Activated CD4-positive, alpha-beta T cell treated with anti-CD3 and anti-CD28 coated beads, Interleukin-2, Interleukin-6, amounts not matched to agents 100 ng/mL and 50 ng/mL, durations not matched to agents 16 hours and 8 hours (primary cell): ENCODE results near the gene QSOX2.
"Not testable (repeated sequence)": the region's sequence is repeated elsewhere in the genome, so short reads cannot be mapped to it uniquely, and the experiment has no call there.

ENCODE experiments used
- DNase-seq: peaks from one replicate; pipeline ENCODE4 v3.0.0-alpha.2; 2020

QSOX2 gene

DNA sequence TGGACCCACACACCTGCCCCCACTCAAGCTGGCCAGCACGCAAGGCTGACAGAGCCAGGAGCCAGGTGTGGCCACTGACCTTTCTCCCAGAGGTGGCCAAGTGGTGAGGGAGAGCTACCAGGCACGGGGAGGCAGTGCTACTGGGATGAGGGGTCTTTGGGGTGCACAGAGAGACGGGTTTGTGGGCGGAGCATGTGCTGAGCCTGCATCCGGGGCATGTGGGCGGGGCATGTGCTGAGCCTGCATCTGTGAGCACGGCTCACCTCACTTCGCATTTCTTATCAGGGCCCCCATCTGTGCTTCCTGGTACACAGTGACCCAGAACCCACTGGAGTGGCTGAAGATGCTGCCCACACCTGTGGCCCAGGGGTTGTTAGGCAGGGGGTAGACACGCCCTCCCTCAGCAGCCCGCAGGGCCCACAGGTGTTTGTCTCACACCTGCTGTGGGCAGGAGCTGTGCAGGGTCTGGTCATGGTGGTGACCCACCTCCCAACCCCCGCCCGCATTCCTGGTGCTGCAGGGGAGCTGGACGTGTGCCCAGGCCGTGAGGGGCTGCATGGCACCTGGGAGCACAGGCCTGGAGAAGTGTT lies 36.8 kb upstream of the QSOX2 start:
- DNase-seq = no peak

DNA sequence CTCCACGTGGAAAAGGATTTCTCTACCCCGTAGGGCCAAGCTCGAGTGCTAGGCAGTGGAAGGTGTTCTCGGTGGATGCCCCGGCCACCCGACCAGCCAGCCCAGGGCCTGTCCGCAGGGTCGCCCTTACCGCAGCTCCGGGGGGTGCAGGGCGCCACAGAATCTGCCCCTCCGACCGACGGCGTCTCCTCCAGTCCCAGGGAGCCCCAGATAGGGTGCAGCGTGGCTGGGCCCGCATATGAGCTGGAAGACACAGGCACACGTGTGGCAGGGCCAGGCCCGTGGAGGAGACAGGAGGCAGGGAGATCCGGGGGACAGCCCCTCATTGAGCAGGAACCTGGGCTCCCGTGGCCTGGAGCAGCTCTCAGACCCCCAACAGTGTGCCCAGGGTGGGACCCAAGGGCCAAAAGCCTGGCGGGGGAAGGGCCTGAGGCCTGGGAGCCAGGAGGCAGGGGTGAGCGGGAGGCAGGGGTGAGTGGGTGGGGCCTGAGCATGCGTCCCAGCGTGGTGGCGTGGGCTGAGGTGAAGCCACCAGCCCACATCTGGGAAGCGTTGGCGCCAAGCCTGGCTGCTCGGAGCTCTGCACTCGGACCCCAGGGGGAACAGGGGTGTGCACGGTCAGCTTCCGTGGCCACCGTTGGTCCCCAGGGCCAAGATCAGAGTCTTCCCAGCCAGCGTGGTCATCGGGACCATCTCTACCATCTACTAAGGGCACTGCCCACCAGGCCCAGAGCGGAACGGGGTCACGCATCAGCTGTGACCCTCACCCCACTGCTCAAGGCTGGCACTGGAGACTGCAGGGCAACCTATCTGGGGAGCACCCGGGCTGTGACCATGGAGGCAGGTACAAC lies 36.0 kb upstream of the QSOX2 start:
- no peak for DNase-seq

DNA sequence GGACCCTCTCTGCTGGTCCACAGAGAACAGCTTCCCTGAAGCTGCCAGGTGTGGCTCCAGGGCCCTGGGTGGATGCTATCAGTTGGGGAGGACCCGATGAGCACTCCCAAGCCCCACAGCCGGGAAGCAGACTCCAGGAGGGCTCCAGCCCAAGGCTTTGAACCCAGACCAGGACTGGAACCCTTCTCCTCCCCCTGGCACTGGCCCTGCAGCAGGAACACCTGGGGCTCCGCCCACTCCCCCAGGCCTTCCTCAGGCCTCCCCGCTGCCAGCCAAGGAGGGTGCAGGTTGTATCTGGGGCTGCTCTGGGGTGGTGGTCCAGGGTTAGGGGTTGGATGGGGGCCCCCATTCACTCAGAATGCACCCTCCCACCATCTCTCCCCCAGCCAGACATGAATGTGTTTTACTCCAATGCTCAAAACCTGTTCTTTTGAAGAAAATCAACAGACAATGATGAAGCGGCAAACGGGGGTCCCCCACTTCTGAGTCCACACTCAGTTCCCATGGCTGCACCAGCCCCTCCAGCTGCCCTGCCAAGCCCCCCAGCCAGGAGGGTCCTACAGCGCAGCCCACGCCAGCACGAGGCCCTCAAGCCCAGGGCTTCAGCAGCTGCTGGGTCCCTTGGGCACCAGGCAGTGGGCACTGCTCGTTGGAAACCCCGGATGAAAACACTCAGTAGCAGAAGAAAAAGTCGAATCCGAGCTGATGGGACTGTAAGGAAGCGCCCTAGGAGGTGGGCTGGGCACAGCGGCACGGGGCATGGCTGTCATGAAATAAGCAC lies 35.1 kb upstream of the QSOX2 start:
- DNase-seq = no peak

DNA sequence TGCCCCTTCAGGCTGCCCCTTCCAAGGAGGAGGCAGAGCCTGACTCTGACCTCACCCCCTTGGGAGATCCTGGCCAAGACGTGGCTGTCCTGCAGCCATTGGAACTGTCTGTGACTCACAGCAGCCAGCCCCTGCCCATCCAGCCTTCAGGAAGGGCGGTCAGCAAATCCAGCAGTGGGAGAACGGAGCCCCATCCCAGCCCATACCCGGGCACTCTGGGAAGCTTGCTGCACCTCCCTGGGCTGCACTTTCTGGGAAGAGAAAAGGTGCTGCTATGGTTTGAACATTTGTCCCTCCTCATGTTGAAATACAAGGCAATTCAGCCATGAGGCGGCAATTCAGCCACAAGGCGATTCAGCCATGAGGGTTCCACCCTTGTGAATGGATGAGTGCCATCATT lies 33.9 kb upstream of the QSOX2 start:
- DNase-seq = no peak

DNA sequence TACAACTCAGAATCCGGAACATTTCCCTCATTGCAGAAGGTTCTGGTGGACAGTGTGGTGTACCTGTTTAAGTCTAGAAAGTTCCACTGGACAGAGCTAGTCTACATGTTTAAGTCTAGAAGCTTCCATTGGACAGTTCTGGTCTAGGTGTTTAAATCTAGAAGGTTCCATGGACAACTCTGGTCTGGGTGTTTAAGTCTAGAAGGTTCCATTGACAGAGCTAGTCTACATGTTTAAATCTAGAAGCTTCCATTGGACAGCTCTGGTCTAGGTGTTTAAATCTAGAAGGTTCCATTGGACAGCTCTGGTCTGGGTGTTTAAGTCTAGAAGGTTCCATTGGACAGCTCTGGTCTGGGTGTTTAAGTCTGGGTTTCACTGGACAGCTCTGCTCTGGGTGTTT lies 33.3 kb upstream of the QSOX2 start:
- no peak for DNase-seq

DNA sequence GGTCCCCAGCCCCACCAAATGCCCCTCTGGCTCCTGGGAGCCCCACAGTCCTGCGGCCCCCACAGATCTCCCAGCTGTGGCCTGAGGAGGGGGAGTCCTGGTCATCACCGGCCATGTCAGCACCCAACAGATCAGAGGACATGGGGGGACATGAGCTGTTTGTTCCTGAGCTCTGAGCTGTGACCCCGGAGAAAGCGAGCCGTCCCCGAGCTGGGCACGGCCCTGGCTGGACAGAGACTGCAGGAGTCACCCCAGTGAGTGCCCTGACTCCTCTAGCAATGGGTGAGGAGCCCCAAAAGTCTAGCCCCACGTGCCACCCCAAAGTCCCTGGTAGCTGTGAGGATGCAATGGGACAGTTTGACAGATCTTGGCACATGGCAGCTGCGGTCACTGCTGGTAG lies 32.6 kb upstream of the QSOX2 start:
- no peak for DNase-seq

DNA sequence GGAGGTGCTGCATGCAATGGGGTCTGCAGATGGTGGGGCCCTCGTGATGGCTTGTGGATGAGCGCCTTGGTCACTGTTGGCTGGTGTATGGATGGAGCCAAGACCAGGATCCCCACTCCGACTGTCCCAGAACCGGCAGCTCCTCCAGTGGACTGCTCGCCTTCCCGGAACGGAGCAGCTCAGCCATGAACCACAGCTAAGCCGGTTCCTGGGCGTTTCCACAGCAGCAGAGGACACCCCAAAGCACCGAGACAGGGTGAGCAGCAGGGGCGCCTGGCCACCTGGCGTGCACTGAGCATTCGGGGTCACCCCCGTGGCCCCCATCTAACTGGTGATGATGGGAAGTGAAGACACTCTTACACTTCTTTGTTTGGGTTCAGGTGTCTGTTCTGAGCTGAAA lies 32.1 kb upstream of the QSOX2 start:
- DNase-seq = no peak

DNA sequence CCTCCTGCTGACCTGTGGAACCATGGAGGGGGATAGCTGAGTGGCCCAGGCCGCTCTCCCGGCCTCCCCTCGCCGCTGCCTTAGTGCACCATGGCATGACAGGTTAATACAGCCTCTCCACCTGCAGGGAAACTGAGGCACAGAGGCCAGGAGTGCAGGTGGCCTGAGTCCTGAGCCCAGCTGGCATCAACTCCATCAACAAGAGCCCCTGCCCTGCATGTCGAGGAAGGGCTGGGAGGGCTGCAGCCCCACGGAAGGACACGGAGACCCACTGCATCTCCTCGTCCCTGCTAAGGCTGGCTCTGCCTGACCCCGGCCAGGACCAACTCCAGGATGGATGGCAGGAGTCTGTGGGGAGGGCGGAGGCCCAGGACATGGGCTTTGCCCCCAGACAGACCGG lies 31.1 kb upstream of the QSOX2 start:
- DNase-seq = no peak

DNA sequence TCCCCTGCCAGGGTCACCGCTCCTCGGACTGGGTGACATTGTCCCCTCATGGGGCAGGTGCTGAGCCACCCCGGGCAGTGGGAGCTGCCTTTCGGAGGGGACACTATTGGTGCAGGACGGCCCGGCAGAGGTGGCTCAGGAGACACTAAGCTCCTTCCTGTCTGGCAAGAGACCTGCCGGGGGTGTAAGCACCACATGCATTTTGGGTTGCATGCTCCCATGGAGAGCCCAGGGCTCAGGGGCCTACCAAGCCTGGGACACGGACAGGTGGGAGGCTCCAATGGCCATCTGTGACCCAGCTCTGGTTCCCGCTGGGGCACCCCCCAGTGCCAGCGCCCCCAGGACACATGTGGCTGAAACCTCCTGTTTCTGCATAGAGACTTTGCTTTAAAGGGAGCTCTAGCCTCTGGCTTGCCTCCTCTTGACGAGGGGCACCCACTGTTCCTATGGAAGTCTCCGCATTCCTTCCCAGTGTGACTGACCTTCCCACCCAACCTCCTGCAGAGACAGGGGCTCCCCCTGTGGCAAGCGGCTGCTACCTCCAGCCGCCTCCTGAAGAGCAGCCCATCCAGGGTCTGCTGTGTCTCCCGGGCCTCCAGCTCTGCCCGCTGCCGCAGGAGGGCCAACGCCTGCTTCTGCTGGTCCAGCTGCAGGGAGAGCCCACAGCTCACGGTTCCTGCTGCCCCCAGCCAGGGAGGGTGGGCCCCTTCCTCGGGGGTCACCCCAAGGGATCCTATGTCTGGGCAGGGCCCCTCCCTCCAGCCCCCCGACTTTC lies 30.2 kb upstream of the QSOX2 start:
- no peak for DNase-seq

DNA sequence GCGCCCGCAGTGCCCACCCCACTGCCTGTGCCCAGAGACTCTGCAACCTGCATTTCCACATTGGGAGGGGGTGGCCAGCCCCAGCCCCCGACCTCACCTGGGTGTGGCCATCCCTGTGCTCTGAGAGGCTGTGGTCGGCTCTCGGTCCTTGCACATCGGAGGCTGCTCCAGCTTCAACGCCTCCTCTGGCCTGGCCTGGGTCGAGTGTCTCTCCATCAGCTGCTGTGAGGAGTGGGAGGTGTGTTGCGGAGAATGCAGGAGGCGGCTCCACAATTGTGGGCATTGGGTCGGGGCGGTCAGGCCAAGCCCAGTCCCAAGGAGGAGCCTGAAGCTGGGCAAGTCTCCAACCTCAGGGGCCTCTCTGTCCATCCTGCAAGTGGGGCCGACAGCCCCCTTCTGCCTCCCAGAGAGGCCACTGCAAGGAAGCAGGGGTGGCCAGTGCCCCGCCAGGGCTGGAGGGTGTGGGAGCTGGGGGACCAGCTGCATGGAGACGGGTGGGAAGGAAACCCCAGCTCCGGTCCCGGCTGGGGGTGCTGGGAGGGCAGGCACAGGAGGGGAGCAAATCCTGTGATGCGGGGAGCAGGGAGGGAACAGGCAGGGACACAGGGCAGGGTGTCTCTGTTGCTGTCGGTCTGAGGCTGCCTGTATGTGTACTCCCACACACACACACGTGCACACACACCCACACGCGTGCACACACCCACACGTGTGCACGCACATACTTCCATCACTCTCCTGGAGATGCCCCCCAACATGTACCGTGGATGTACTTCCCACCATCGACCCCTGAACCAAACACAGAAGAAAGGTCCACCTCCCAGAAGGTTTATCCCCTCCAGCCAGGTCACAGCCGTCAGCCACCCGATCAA lies 29.4 kb upstream of the QSOX2 start:
- DNase-seq = no peak

DNA sequence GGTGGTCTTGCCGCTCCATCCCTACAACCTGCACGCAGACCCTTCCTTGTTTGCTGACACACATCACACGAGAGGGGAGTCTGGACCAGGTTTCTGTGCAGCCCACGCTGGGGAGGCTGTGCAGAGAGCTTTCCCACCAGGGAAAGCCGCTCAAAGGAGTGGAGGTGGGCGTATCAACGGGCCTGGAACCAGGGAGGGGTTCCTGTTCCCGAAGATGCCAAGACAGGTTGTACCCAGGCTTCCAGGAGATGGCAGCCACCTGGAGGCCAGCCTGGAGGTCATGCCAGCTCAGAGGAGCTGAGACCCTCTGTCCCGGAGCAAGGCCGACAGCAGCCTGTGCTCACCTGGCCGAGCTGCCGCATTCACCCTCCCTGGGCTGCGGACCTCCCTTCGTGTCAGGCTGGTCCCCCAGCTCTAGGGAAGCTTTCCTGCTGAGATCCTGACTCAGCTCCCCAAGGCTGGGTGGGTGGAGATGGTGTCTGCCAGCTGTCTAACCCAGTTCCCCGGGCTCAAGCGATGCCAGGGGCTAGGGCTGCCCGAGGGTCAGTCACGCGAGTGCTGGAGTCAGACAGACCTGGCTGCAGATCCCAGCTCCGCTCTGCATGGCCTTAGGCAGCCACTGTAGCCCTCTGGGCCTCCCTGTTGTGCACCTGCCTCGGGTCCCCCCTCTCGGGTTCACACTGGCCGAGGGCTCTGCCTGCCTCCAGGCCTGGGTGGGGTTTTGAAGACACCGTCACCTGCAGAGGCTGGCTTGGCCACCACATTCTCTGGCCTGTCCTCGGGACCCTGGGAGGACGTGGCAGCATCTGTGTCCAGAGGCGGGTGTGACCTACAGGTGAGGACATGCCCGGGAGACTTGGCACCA lies 28.5 kb upstream of the QSOX2 start:
- DNase-seq = no peak

DNA sequence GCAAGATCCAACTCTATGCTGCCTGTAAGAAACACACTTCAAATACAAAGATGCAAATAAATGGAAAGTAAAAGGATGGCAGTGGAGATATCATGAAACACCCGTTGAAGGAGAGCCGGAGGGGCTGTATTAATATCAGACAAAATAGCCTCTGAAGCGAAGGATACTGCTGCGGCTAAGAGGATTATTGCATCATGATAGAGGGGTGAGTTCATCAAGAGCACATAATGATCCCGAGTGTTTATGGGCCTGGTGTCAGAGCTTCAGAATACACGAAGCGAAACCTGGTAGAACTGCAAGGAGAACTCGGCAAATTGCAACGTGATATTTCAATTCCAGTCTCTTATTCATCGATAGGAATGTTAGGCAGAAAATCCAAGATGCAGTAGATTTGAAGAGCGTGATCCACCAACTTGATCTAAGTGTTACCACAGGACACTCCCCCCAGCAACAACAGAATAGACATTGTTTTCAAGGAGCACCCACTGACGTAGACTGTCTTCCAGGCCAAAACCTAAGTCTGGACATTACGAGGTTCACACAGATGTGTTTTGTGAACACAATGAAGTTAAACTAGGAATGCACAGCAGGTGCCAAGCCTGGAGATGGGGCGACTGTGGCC lies 27.7 kb upstream of the QSOX2 start:
- no peak for DNase-seq

DNA sequence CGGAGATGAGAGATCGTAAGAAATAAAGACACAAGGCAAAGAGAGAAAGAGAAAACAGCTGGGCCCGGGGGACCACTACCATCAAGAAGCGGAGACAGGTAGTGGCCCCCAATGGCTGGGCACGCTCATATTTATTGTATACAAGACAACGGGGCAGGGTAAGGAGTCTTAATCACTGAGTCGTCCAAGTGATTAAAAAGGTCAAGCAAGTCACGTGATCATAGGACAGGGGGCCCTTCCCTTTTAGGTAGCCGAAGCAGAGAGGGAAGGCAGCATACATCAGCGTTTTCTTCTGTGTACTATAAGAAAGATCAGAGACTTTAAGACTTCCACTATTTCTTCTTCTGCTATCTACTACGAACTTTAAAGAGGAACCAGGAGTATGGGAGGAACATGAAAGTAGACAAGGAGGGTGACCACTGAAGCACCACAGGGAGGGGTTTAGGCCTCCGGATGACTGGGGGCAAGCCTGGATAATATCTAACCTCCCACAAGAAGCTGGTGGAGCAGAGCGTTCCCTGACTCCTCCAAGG lies 24.6 kb upstream of the QSOX2 start:
- DNase-seq = no peak

DNA sequence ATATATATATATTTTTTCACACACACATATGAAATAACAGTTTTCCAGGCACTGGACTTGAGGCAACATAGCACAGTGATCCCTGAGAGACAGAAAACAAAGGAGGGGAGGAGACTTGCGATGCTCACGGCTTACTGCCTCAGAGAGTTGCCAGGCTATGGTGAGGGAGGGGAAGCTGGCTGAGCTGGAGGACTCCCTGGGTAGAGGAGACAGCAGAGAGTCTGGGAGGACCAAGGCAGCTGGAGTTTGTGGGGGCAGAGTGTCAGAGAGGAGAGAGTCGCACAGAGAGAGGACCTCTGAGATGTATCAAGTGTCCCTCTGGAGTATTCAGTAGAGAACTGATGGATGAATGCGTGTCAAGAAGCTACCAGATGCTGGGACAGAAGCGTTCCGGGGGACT lies 23.1 kb upstream of the QSOX2 start:
- no peak for DNase-seq

DNA sequence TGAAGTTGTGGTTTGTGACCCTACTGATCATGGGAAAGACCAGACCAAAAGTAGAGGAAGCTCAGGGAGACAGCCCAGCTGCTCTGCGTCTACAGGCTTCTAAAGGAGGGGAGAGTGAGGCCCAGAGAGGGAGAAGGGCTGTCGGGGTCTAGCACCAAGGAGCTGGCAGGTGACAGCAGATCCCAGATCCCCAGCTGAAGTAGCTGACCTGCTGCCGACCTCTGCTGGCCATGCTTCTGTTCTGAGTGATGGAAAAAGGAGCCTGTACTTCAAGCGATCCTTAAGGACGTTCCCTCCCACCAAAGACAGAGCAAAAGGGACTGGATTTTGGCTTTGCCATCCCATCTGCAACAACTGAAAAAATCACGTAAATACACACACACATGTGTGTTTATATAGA lies 22.7 kb upstream of the QSOX2 start:
- DNase-seq = no peak

DNA sequence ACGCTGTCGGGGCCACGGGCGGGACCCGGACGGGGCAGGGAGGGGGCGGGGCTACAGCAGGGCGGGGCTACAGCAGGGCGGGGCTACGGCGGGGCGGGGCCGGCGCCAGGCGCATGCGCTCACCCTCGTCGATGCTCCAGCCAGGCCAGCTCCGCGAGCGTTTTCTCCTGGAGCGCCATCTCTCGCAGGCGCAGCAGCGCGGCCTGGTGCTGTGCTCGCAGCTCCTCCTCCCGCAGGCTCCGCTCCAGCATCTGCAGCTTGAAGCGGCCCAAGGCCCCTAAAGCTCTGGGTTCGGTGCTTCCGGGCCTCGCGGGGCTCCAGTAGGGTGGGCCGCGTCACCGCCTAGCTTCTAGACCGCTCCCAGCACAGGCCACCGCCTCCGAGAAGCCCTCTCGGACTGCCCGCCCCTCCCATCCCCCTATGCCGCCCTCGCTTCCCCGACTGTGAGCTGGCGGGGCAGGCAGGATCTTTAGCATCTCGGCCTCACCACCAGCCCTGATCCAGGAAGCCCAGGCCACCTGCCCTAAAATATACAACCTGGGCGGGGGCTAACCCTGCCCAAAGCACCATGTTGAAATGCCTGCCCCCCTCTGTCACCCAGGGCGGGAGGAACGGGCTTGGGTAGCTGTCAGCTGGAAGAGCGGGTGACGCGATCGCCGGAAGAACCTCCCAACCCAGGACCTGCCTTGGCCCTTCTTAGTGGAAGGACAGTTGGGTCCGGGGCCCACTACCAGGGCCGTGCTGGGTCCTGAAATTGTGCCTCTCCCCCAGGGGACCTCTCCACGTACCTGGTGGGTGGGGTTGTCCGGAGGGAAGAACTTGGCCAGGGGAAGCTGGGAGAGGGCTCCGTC lies 21.9 kb upstream of the QSOX2 start:
- peak; percentile 92 for DNase-seq

DNA sequence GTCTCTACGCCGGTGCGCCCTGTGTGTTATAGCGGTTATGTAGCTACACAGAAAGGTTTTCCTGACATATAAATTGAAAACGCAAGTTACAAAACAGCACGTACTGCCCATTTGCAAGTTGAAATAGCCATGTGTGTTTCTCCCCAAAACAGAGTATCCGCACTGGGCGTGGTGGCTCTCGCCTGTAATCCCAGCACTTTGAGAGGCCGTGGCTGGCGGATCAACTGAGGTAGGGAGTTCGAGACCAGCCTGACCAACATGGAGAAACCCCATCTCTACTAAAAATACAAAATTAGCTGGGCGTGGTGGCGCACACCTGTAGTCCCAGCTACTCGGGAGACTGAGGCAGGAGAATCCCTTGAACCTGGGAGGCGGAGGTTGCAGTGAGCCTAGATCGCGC lies 21.0 kb upstream of the QSOX2 start:
- DNase-seq = not testable (repeated sequence)

DNA sequence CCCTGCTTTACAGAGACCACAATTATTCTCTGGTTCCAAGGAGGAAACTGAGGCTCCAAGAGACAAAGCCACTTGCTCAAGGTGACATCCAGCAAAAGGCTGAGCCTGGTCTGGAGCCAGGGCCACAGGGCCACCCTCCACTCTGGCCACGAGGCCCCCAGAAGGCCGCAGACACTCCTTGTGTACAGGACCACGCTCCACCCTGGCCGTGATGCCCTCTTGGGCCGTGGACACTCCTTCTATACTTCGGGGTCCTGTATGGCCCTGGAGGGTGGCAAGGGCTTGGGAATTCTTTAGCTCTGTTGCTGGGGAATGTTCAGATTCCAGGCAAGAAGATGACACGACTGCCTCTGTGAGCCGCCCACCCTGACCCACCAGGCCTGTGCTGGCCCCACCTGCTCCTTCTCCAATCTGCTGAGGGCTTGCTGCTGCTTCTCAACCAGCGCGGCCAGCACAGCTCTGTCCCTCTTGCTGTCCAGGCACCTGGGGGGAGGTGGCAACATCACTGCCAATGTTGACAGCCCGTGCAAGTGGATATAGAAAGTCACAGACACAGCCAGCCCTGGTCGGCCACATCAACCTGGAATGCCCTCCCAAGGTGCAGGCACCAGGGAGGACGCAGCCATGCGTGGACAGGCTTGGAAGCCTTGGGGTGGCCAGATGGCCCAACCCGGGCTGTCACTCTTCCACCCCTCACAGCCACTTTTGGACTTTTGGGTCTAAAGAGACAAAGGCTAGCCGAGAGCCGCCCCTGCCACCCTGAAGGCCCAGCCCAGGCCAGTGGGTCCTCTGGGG lies 20.1 kb upstream of the QSOX2 start:
- no peak for DNase-seq
